GM19239 (cell line): ENCODE measurements around the gene FMNL2.

Experiments
- DNase-seq: peaks from one replicate; pipeline ENCODE4 v3.0.0; 2011; ENCODE audit warnings: low spot score; ENCODE audit not compliant: insufficient read length
- FAIRE-seq: peaks from 2 replicates; lab custom pipeline; 2011; peaks lifted over from hg19 to GRCh38; lab: Jason Lieb, UNC

The FMNL2 gene

DNA sequence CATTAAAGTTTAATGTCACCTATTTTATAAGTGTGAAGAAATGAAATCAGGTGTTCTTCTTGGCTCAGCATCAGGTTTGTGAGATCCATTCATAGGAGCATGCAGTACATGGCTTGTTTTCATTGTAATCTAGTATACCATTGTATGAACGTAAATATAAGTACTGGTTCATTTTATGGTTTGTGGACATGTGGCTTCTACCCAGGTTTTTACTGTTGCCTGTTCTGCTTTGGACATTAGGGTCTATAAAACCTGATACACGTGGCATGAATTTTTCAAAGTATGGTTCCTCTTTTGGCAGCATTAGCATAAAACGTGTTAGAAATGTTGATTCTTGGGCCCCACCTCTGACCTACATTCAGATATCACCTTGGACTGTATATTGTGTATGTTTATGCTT is 206.7 kb downstream of the FMNL2 start:
- DNase-seq (no peak), FAIRE-seq (no peak)

GRCh38 chr2:152542337-152542994 is 207.5 kb downstream of the FMNL2 start:
- no peak for FAIRE-seq
- DNase-seq, result no peak

DNA sequence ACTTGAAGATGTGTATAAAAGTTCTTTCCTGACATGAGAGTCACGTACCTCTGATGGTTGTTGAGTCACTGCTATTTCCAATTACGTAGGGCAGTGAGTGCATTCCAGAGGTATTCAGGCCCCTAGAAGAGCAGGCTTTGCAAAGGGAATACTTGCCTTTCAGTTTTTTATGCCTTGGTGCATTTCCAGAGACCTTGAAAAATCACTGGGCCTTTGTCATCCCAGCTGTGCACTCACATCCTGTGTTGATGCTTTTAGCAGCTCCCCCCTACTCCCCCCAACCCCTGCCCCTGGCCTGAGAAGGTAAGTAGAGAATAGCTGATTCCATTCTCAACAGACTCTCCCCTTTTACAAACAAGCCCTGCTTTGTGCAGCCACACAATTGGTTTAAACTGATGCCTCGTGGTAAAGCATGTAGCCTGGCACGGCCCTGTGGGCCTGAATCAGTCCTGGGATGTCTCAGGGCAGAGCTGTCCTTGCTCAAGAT is 208.1 kb downstream of the FMNL2 start:
- no peak for FAIRE-seq
- DNase-seq, result no peak

DNA sequence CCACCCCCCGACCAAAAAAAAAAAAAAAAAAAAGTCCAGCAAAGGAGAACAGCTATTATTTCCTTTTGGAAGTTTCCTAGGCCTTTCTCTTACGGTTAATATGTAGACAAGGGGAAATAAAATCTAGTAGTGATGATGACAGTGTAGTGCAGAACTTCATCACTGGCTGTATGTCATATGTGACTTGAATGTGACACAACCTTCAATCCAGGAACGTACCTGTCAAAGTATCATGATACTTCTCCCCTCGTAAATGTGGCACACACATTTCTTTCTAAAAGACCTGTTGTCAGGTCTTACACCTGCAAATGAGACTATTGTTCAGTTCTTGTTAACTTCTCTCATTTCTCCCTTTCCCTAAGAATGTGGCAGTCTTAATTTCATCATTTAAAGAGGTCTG is 208.7 kb downstream of the FMNL2 start:
- FAIRE-seq, result no peak
- no peak for DNase-seq

GRCh38 chr2:152544638-152545037 is 209.7 kb downstream of the FMNL2 start:
- DNase-seq, result no peak
- FAIRE-seq, result no peak

GRCh38 chr2:152546230-152546837 is 211.4 kb downstream of the FMNL2 start:
- DNase-seq (no peak), FAIRE-seq (no peak)

DNA sequence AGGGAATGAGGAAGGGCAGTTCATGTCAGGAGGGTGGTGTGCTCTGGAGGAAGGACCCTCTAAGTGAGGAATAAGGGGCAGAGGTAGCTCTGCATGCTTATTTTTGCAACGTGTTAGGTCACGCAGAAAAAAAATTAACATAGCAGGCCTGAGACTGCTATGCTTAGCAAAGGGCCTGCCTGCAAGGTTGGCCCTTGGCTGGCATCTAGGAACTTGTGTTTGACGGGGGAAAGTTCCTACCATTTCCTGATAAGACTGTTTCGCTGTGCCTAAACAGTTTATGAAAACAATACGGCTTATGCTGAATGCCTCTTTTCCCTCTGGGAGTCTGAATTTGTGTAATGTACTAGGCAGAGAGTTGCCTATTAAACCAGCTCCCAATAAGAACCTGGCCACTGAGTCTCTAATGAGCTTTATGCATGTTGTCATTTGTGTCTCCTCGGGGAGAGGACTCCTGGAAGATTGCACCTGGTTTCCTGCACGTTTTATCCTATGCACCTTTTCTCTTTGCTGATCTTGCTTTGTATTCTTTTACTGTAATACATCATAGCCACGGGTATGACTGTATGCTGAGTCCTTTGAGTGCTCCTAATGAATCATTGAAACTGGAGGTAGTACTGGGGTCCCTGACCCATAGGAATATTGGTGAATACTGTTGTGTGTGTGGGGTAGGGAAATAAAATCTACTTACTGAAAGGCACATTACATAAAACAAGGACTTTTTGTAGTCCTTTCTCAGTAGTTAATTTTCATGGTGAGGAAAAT is 213.3 kb downstream of the FMNL2 start:
- FAIRE-seq, result no peak

DNA sequence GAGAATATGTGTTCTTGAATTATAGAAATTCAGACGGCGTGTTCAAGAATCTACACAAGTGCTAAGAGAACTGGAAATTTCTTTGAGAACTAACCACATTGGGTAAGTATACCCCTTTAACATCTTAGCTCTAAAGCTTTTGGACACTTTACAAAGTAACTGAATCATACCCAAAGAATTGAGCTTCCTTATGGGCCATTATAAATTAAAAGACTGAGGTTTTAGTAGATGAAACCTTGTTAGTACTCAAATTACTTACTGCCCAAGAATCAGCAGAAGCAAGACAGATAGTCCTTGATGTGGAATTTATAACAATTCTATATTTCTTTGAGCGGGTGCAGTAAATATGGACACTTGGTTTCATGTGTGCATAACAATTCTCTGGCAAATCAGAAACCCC is 214.0 kb downstream of the FMNL2 start:
- FAIRE-seq, result no peak

More for the DNA sequence above, 213.3 kb downstream of the FMNL2 start:
- DNase-seq, result no peak

GRCh38 chr2:152549423-152549822 is 214.4 kb downstream of the FMNL2 start:
- FAIRE-seq (no peak), DNase-seq (no peak)

More for the DNA sequence above, 214.0 kb downstream of the FMNL2 start:
- no peak for DNase-seq

GRCh38 chr2:152550386-152550785 is 215.4 kb downstream of the FMNL2 start:
- no peak for DNase-seq
- FAIRE-seq, result no peak

DNA sequence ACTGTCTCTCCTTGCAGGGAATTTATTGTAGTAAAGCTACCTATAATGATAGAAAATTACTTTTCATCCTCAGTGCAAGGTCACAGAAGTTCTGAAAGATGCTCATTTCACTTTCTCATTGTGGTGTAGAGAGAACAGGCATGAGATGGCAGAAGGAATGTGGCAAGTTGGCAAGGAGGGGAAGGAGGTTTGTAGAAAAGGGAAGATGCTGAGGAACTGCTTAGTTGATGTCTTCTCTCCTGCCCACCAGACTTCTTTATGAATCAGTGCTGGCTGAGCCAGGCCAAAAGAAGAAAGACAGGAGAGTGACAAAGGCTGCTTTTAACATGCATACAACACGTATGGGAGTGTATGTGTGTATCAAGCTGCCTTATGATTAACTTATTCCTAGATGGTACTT is 217.9 kb downstream of the FMNL2 start:
- DNase-seq, result no peak
- FAIRE-seq, result no peak

GRCh38 chr2:152553518-152553917 is 218.5 kb downstream of the FMNL2 start:
- DNase-seq, result no peak
- no peak for FAIRE-seq

DNA sequence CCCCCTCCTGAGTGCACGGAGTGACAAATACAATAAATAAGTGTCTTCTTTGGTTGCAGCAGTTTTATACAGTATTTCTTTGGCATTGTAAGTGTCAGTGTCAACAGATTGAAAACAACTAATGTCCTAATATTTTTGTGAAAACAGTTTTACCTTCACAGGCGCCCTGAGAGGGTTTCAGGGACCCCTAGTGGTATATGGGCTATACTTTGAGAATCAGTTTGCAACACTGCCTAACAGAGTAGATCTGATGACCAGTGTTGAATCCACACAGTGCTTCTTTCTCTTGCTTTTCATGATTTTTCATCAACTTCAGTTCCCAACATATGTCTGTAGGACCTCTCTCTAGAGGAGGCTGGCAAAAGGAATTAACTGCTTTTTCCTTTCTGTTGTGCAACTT is 220.1 kb downstream of the FMNL2 start:
- DNase-seq, result no peak
- no peak for FAIRE-seq

DNA sequence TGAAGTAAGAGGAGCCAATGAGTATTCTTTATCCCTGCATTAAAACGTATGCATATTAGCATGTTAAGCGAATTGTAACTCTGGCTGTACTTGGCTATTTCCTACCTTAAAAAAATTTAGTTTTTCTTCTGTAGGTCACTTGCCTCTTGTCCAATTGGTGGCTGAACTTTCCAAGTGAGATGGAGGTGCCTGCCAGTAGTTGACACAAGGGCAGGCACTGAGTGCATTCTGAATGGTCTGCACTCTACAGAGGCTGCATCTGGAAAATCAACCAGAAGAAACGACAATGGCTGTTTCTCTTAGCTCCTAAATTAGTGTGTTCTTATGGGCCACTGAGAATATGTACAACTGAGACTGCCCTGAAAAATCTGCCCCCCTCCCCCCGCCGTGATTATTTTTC is 221.5 kb downstream of the FMNL2 start:
- DNase-seq, result no peak
- FAIRE-seq, result no peak

GRCh38 chr2:152557273-152557888 is 222.4 kb downstream of the FMNL2 start:
- DNase-seq, result no peak
- FAIRE-seq, result no peak

DNA sequence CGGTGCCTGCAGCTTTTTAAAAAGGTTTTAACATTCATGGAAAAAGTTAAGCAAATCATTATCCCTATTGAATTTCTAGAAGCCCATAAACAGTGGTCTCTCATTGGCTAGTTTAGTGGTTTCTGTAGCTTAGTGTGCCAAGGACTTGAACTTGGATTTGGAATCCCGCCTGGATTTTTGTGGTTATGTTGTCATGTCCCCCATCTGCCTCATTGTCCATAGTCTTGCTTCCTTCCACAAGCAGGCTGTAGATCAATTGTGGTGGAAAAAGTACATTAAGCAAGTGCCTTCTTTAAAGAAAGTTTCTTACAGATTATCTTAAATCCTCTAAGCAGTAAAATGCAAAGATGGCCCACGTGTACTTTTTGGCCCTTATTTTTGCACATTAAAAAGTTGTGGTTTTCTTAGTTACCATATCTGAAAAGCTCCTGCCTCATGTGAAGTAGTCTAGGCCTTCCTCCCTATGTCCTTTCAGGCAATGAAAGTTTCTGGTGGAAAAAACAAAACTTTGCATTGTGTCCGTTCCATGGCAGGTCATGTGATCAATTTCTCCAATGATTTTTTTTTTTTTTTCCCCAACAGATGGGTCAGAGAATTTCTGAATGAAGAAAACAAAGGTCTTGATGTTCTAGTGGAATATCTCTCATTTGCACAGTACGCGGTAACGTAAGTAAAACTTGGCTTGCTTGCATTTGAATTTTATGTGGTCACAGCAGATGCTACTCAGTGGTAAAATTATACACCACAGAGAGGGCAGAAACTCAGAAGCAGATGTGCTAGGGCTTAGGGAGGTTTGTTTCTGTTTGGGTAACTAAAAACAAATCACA is 223.4 kb downstream of the FMNL2 start:
- FAIRE-seq (no peak), DNase-seq (no peak)

DNA sequence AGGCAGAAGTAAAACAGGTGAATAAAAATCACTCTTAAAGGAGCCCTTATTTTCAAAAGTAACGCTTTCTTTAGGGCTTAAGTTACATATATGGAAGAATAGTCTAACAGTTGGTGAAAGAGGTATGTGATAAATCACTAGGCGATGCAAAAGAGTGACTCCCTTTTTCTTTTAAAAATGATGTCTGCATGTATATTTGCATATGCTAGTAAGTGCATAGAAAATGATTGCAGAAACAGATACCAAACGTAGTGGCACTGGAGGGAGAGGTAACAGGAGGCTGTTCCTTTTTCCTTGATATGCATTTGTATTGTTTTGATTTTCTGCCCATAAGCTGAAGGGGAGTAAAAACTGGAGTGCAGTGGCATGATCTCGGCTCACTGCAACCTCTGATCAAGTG is 224.0 kb downstream of the FMNL2 start:
- FAIRE-seq, result no peak
- DNase-seq, result no peak

DNA sequence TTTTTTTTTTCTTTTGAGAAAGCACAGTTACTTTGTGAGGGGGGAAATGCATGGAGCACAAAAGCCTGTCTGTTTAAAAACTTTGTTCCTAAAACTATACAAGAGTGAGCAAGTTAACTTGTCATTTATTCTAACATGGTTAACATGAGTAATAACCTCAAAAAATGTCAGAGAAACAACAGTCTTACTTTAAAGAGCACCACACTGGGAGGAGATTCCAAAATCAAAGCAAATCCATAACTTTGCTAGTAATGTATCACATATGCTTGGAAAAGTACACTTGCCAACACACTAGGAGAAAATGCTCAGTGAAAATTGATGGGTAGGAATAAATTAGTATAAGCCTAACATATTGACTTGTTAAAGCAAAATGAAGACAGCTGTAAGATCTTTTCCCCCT is 225.2 kb downstream of the FMNL2 start:
- no peak for FAIRE-seq
- DNase-seq, result no peak

DNA sequence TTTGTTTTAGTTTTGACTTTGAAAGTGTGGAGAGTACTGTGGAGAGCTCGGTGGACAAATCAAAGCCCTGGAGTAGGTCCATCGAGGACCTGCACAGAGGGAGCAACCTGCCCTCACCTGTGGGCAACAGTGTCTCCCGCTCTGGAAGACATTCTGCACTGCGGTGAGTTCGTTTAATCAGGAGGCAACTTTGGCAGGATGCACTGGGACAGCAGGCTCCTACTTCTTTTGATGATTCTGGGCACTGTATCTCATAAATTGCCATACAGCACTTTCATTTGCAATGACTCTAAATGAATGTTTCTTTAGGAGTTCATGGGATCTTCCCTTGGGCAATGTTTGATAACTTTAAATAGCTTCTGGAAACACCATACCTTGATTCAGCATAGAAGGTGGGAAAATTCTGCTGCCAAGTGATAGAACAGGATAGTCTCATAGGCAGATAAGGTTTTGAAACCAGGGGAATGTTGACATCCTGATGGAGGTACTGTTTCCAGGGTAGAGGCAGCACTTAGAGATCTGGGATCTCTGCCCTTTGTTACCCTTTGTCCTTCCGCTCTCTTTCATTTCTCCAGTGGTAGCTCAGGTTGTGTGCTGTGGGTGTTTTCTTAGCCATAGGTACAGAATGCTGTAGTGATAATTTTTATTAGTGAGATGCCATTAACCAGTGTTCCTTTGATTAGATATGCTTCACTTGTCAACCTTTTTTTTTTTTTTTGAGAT is 226.1 kb downstream of the FMNL2 start:
- DNase-seq (no peak), FAIRE-seq (no peak)
